Natural killer cell treated with Interleukin-12 subunit alpha and Interleukin-12 subunit beta and Interleukin-15 and Interleukin-18, amount 100 ng/mL, for 72 hours (primary cell): ENCODE data around the gene ENGASE. TPM values are rescaled to one million over a fixed set of nuclear protein-coding genes. Genes with fewer than 3 reads are reported as not detected.

Experiments
- ATAC-seq, 2 donors: fragments of 150-1000 bp; cut with Tn5 transposase in 1 of 2; sonication (Bioruptor Pico), chemical (Tn5 transposase) in 1 of 2; 2 replicates each; pipeline ENCODE4 v1.10.0; 2021
- DNase-seq: peaks from one replicate; pipeline ENCODE4 v3.0.0; 2022; ENCODE audit warnings: low spot score
- H3K27ac Mint-ChIP-seq, 2 donors: 1 replicate in 1 of 2; 2 replicates in 1 of 2; pipeline ENCODE4 v1.8.0; 2022; ENCODE audit warnings: mixed read lengths in 2 of 2, mild to moderate bottlenecking in 1 of 2, moderate library complexity in 1 of 2
- H3K27me3 Mint-ChIP-seq, 2 donors: 1 replicate in 1 of 2; 2 replicates in 1 of 2; pipeline ENCODE4 v1.8.0; 2022; ENCODE audit warnings: mixed read lengths in 2 of 2
- H3K36me3 Mint-ChIP-seq: one replicate; pipeline ENCODE4 v1.8.0; 2022; ENCODE audit warnings: mixed read lengths
- H3K4me1 Mint-ChIP-seq, 2 donors: 1 replicate in 1 of 2; 2 replicates in 1 of 2; pipeline ENCODE4 v1.8.0; 2022; ENCODE audit warnings: low read depth in 2 of 2, mixed read lengths in 2 of 2, mild to moderate bottlenecking in 1 of 2
- H3K4me3 Mint-ChIP-seq: one replicate; pipeline ENCODE4 v1.8.0; 2022; ENCODE audit warnings: mixed read lengths
- H3K9me3 Mint-ChIP-seq: 2 replicates; pipeline ENCODE4 v1.8.0; 2022; ENCODE audit warnings: mixed read lengths
- total RNA-seq, 2 donors: library from RNA; stranded (reverse); gene quantifications; one replicate each; pipeline ENCODE4 v1.2.3, GENCODE V29; 2022

The ENGASE gene
- total RNA-seq, 2 donors from 2014 or later, result 37.2 to 54.2 TPM

DNA sequence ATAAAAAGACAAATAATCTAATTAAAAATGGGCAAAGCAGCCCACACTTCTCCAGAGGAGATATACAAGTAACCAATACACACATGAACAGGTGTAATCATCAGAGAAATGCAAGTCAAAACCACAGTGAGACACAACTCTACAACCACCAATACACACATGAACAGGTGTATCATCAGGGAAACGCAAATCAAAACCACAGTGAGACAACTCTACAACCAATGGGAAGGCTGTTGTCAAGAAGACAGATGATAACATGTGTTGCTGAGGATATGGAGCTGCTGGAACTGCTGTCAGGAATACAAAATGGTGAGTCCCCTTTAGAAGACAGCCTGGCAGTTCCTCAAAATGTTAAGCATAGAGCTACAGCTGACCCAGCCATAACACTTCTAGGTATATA lies 22.5 kb upstream of the ENGASE start:
- Mint-ChIP-seq H3K27ac (no peak overlapping the region), H3K9me3 (no peaks in the 10 kb centered on the region), H3K27me3 (peaks cover 4 to 6% of the 10 kb centered on the region in 2 donors), H3K4me3 (no peak overlapping the region), H3K4me1 (peaks cover 0 to 2% of the 10 kb centered on the region in 2 donors), H3K36me3 (peaks cover 11% of the 10 kb centered on the region)
- DNase-seq, result no peak
- no peak for ATAC-seq

DNA sequence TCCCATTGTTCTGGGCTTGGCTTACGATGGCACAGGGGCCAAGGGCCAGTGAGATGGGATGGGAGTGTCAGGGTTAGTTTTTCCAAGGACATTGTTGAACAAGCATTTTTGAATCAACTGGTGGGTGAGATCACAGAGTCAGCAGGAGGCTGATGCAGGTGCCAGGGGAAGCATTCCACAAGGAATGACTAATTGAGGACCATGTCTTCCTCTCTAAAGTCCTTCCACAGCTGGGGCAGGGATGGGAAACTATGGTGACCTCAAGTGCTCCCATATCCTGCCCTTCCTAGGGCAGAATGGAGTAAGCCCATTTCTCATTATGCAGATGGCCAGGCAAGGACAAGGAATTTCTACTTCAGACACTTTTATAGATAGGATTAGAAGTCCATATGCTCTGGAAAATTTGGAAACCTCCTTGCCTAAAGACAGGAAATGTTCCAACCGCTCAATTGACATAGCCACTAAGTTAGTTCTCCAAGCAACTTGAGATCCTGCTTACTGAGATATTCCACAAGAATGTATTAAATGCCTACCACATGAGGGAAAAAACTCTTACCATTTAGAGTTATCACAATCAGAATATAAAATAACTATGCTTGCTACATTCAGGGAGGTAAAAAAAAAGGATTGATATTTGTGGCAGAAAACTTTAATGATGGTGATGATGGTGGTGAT lies 21.2 kb upstream of the ENGASE start:
- peaks cover 9 to 11% of the 10 kb centered on the region in 2 donors for H3K4me1 Mint-ChIP-seq
- DNase-seq, result peak; percentile 51
- peaks cover 4 to 6% of the 10 kb centered on the region in 2 donors for H3K27me3 Mint-ChIP-seq
- no peak overlapping the region for H3K27ac Mint-ChIP-seq
- H3K36me3 Mint-ChIP-seq, result peaks cover 11% of the 10 kb centered on the region
- no peak overlapping the region for H3K4me3 Mint-ChIP-seq
- H3K9me3 Mint-ChIP-seq, result no peaks in the 10 kb centered on the region
- no peak for ATAC-seq

DNA sequence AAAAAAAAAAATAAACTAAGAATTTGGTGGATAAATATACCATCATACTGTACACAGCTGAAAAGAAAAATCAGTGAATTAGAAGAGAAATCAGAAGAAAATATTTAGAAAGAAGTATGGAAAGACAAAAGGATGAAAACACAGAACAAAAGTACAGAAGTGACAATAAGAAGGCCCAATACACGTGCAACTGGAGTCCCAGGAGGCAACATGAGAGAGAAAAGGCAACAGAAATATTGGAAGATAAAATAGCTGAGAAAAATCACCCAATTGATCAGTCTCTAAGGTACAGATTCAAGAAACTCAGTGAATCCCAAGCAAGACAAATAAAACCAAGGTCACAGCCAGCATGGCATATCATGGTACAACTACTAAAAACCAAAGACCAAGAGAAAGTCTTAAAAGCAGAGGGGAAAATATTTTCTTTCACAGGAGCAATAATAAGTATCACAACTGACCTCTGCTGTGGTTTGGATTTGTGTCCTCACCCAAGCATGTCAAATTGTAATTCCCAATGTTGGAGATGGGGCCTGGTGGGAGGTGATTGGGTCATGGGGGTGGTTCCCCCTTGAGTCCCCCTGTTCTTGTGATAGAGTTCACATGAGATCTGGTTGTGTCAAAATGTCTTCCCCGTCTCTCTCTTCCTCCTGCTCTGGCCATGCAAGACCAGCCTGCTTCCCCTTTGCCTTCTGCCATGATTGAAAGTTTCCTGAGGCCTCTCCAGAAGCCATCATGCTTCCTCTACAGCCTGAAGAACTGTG lies 20.2 kb upstream of the ENGASE start:
- ATAC-seq (no peak), DNase-seq (no peak)
- no peaks in the 10 kb centered on the region for H3K9me3 Mint-ChIP-seq
- no peak overlapping the region for H3K4me3 Mint-ChIP-seq
- peaks cover 4 to 6% of the 10 kb centered on the region in 2 donors for H3K27me3 Mint-ChIP-seq
- H3K27ac Mint-ChIP-seq, result no peak overlapping the region
- peaks cover 15 to 16% of the 10 kb centered on the region in 2 donors for H3K4me1 Mint-ChIP-seq
- peaks cover 11% of the 10 kb centered on the region for H3K36me3 Mint-ChIP-seq

DNA sequence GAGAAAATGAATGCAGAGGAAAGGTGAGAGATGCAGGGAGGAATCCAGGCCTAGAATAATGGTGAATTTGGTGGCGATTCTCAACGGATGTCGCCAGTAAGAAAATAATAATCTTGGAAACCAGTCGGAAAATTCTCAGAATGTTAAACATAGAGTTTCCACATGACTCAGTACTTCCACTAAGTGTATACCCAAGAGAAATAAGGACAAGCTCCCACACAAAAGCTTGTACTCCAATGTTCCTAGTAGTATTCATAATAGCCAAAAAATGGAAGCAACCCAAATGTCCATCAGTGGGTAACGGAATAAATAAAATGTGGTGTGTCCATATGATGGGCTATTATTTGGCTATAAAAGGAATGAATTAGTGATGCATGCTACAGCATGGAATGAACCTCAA lies 19.4 kb upstream of the ENGASE start:
- Mint-ChIP-seq H3K36me3 (peaks cover 11% of the 10 kb centered on the region), H3K4me3 (no peak overlapping the region), H3K4me1 (peaks cover 15 to 16% of the 10 kb centered on the region in 2 donors), H3K27ac (no peak overlapping the region), H3K9me3 (no peaks in the 10 kb centered on the region), H3K27me3 (peaks cover 3 to 6% of the 10 kb centered on the region in 2 donors)
- ATAC-seq (no peak), DNase-seq (no peak)

DNA sequence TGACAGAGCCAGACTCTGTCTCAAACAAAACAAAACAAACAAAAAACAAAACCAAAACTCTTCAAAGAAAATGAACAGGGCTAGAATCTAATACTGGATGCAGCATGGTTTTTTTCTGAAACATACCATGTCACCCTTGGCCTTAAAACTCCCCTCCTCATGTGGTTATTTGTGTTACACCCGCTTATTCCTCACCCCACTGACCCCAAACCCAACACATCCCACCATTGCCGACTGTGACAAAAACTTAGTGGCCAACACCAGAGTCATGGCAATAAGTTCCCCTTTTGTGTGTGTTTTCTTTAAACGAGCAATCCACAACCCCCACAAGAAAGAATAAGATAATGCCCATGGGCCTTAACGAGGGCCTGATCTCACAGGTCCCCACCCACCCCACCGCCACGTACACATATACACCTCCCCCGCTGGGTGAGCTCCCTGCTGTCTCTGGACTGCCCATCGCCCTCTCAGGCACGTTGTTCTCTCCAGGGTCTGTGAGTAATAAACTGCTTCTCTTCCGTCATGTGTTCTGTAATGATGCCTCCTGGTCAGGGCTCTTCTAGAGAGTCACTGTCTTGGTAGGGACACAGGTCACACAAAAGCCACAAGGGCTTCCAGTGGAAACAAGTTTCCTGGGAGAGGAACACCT lies 16.8 kb upstream of the ENGASE start:
- ATAC-seq (peak; percentile 82 to 86), DNase-seq (peak; percentile 56)
- Mint-ChIP-seq H3K9me3 (no peaks in the 10 kb centered on the region), H3K27ac (peak overlapping the region; percentile 71 to 76), H3K4me1 (peaks cover 15 to 16% of the 10 kb centered on the region in 2 donors), H3K4me3 (peak overlapping the region; percentile 61), H3K27me3 (no peaks in the 10 kb centered on the region), H3K36me3 (peaks cover 11% of the 10 kb centered on the region)

DNA sequence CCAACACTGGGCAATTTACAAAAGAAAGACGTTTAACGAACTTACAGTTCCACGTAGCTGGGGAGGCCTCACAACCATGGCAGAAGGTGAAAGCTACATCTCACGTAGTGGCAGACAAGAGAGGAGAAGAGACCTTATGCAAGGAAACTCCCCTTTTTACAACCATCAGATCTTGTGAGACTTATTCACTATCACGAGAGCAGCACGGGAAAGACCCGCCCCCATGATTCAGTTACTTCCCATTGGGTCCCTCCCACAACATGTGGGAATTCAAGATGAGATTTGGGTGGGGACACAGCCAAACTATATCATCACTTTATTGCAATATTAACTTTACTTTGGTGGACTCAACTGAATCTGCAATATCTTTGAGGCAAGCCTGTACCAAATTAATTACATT lies 11.9 kb upstream of the ENGASE start:
- no peak overlapping the region for H3K4me3 Mint-ChIP-seq
- peak; percentile 6 for DNase-seq
- H3K4me1 Mint-ChIP-seq, result peaks cover 13 to 18% of the 10 kb centered on the region in 2 donors
- no peak overlapping the region for H3K27ac Mint-ChIP-seq
- no peaks in the 10 kb centered on the region for H3K9me3 Mint-ChIP-seq
- H3K27me3 Mint-ChIP-seq, result peaks cover 0 to 3% of the 10 kb centered on the region in 2 donors
- no peaks in the 10 kb centered on the region for H3K36me3 Mint-ChIP-seq
- no peak for ATAC-seq

DNA sequence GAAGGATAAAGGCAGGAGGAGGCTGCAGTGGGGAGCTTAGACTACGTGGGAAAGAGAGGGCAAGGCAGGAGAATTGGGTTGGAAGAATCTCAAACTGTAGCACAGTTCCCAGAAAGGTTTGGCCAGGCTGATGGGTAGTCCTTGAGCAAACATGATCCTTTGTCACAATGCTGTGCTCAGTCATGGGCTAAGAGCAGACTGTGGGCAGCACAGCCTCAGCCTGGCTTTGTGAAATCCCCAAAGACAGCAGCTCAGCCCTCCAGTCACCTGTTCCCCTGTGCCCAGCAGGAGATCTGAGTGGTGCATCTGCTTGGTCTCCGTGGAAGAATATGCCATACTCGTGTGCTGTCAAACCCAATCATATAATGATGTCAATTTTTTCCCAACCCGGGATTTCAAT lies 10.6 kb upstream of the ENGASE start:
- Mint-ChIP-seq H3K4me3 (no peak overlapping the region), H3K27ac (peak overlapping the region in 1 of 2 donors; percentile 37), H3K36me3 (no peaks in the 10 kb centered on the region), H3K27me3 (peaks cover 0 to 3% of the 10 kb centered on the region in 2 donors), H3K9me3 (no peaks in the 10 kb centered on the region), H3K4me1 (peaks cover 3 to 5% of the 10 kb centered on the region in 2 donors)
- DNase-seq, result no peak
- ATAC-seq, result no peak

DNA sequence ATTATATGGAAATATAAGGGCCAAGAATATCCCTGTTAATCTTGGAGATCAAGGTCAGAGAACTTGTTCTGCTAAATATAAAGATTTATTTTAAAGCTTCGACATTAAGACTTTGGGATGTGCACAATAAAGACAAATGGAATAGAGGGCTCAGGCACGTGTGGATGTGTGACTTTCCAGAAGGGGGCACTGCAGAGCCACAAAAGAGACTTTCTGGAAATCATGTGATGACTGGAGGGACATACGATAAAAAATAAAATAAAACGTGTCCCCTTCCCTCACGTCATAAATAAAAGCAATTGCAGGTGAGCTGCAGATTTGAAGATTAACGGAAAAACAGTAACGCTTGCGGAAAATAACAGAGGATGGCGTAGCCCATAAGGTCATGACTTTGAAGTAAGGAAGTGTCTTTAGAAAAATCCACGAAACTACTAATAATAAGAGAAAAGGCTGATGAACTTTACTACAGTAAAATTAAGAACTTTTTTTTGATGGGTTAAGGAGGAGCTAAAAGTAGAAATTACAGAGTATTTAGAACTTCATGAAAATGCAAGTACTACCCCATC lies 9.4 kb upstream of the ENGASE start:
- ATAC-seq (no peak), DNase-seq (peak; percentile 71)
- H3K27ac Mint-ChIP-seq, result peak overlapping the region in 1 of 2 donors; percentile 76
- no peaks in the 10 kb centered on the region for H3K9me3 Mint-ChIP-seq
- H3K4me3 Mint-ChIP-seq, result no peak overlapping the region
- H3K36me3 Mint-ChIP-seq, result no peaks in the 10 kb centered on the region
- H3K27me3 Mint-ChIP-seq, result peaks cover 0 to 3% of the 10 kb centered on the region in 2 donors
- peaks cover 3 to 5% of the 10 kb centered on the region in 2 donors for H3K4me1 Mint-ChIP-seq

DNA sequence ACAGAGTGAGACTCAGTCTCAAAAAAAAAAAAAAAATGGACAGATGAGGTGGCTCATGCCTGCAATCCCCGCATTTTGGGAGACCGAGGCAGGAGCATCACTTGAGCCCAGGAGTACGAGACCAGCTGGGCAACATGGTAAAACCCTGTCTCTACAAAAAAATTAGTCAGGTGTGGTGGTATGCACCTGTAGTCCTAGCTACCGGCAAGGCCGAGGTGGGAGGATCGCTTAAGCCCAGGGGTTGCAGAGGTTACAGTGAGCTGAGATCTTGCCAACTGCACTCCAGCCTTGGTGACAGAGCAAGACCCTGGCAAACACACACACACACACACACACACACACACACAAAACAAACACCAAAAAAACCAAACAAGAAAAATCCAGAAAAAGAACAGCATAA lies 7.7 kb upstream of the ENGASE start:
- Mint-ChIP-seq H3K27me3 (peaks cover 0 to 6% of the 10 kb centered on the region in 2 donors), H3K4me1 (peaks cover 3 to 5% of the 10 kb centered on the region in 2 donors), H3K9me3 (no peaks in the 10 kb centered on the region), H3K4me3 (no peak overlapping the region), H3K36me3 (no peaks in the 10 kb centered on the region), H3K27ac (no peak overlapping the region)
- ATAC-seq (no peak), DNase-seq (peak; percentile 10)

DNA sequence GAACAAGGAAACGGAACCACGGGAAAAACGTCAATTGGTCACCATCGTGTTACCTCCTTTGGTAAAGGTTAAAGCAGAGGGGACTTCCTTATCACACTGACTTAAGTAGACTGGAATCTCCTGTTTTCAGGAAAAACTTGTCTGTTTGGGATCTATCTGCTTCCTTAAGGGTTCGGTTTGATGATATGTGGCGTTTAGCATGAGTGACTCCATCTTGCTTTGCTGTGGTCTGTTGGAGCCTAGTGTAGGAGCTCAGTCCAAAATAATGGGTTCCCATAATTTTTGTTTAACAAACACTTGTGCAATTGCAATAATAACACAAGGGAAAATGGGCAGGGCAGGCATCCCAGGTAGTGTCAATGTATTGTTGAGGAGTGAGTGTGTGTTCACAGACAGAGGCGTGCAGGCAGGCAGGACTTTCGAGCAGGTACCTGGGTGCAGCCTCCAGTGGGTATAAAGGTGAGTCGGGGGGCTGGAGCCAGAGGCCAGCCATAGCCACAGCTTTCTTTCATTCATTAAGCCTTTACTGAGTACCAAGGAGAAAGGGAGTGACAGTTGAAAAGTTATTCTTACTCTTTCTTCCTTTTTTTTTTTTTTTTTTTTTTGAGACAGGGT lies 4.3 kb upstream of the ENGASE start:
- Mint-ChIP-seq H3K9me3 (no peaks in the 10 kb centered on the region), H3K27me3 (peaks cover 0 to 3% of the 10 kb centered on the region in 2 donors), H3K4me1 (peaks cover 4 to 5% of the 10 kb centered on the region in 2 donors), H3K36me3 (no peaks in the 10 kb centered on the region), H3K4me3 (no peak overlapping the region), H3K27ac (no peak overlapping the region)
- peak; percentile 37 for DNase-seq
- ATAC-seq, result no peak

DNA sequence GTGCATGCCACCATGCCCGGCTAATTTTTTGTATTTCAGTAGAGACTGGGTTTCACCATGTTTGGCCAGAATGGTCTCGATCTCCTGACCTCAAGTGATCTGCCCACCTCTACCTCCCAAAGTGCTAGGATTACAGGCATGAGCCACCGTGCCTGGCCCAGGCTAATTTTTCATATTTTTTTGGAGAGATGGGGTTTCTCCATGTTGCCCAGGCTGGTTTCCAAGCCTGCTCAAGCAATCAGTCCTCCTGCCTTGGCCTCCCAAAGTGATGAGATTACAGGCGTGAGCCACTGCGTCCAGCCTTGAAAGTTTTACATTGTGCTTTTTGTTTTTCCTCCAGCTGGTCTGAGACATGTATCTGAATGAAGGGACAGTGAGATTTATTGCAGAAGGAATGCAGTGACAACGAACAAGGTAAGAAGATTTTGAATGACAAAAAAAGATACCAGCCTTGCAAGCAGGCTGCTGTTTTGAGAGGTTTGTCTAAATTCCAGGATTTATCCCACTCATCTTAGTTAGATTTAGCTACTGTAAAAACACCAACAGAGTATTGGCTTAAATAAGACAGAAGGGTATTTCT lies 3.4 kb upstream of the ENGASE start:
- peaks cover 0 to 3% of the 10 kb centered on the region in 2 donors for H3K27me3 Mint-ChIP-seq
- H3K27ac Mint-ChIP-seq, result no peak overlapping the region
- peak; percentile 41 for DNase-seq
- H3K4me3 Mint-ChIP-seq, result no peak overlapping the region
- no peaks in the 10 kb centered on the region for H3K36me3 Mint-ChIP-seq
- no peak for ATAC-seq
- peaks cover 11% of the 10 kb centered on the region in 2 donors for H3K4me1 Mint-ChIP-seq
- H3K9me3 Mint-ChIP-seq, result no peaks in the 10 kb centered on the region

DNA sequence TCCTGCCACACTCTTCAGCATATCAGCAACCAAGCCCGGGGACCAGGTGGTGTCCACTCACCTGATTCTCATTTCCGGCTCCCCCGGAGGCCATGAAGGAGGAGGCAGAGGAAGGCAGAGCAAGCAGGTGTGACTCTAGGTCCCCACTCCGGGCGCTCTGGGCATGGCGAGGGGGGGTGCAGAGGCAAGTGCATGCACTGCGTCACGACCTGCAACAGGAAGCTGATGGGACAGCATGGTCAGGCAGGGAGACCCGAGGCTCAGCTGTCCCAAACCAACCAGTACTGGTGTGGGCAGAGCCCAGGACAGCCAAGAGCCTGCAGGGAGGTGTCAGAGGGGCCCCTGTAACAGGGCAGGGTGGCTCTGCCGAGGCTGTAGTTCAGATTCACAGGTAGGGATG lies 2.1 kb upstream of the ENGASE start:
- Mint-ChIP-seq H3K27ac (no peak overlapping the region), H3K27me3 (peaks cover 0 to 3% of the 10 kb centered on the region in 2 donors), H3K4me3 (no peak overlapping the region), H3K9me3 (no peaks in the 10 kb centered on the region), H3K36me3 (no peaks in the 10 kb centered on the region), H3K4me1 (peaks cover 11 to 13% of the 10 kb centered on the region in 2 donors)
- DNase-seq (peak; percentile 35), ATAC-seq (no peak)
